Neural progenitor cell (in vitro differentiated cells): ENCODE results near the gene MAT1A.

Experiments used
- EZH2 ChIP-seq: fragments of 200-600 bp; sonication (generic); IDR thresholded peaks from 2 replicates; pipeline ENCODE4 v1.6.1; 2017; ENCODE audit warnings: antibody characterized with exemption, mild to moderate bottlenecking, moderate library complexity
- TF ChIP-seq, protein P1 (sequence below): fragments of 200-600 bp; sonication (generic); IDR thresholded peaks from 2 replicates; pipeline ENCODE4 v1.5.1; 2017; ENCODE audit warnings: antibody characterized with exemption, mild to moderate bottlenecking

DNA sequence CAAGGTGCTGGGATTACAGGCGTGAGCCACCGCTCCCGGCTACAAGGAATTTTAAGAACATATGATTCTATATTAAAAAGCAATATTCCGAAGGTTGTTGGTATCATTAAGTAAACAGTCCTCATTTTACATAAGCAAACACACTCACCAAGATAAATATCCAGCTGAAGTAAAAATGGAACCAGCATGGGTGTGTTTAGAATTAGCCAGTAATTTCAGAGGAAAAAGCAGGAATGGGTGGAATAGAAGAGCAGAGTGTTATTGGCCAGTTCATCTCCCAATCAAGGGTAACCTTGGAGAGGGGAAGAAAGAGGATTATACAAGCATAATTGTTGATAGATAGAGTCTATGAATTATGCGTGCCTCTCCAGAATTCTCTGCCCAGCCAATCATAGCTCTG is 31.7 kb upstream of the MAT1A start:
- TF ChIP-seq, protein P1, sequence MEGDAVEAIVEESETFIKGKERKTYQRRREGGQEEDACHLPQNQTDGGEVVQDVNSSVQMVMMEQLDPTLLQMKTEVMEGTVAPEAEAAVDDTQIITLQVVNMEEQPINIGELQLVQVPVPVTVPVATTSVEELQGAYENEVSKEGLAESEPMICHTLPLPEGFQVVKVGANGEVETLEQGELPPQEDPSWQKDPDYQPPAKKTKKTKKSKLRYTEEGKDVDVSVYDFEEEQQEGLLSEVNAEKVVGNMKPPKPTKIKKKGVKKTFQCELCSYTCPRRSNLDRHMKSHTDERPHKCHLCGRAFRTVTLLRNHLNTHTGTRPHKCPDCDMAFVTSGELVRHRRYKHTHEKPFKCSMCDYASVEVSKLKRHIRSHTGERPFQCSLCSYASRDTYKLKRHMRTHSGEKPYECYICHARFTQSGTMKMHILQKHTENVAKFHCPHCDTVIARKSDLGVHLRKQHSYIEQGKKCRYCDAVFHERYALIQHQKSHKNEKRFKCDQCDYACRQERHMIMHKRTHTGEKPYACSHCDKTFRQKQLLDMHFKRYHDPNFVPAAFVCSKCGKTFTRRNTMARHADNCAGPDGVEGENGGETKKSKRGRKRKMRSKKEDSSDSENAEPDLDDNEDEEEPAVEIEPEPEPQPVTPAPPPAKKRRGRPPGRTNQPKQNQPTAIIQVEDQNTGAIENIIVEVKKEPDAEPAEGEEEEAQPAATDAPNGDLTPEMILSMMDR: no peak
- no peak for TF ChIP-seq EZH2
